Measurements from ENCODE around the gene PRDX2.
"Not testable (repeated sequence)": the region's sequence is repeated elsewhere in the genome, so short reads cannot be mapped to it uniquely, and the experiment has no call there.

PRDX2 gene

GRCh38 chr19:12825254-12826131, 23.9 kb upstream of the PRDX2 start:
- DNase-seq = no peak

GRCh38 chr19:12821761-12822160, 20.2 kb upstream of the PRDX2 start:
- DNase-seq = no peak

DNA sequence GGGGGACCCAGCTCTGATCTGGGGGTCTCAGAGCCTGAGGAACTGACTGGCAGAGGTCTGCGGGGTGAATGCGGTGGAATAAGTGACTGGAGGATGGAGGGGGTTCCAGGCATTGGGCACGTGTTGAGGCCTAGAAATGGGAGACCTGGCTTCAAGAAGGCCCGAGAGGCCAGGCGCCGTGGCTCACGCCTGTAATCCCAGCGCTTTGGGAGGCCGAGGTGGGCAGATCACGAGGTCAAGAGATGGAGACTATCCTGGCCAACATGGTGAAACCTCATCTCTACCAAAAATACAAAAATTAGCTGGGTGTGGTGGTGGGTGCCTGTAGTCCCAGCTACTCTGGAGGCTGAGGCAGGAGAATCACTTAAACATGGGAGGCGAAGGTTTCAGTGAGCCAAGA, 16.2 kb upstream of the PRDX2 start:
- not testable (repeated sequence) for DNase-seq

- not testable (repeated sequence) for DNase-seq
Measured at GRCh38 chr19:12817188-12817587, 15.6 kb upstream of the PRDX2 start.

DNA sequence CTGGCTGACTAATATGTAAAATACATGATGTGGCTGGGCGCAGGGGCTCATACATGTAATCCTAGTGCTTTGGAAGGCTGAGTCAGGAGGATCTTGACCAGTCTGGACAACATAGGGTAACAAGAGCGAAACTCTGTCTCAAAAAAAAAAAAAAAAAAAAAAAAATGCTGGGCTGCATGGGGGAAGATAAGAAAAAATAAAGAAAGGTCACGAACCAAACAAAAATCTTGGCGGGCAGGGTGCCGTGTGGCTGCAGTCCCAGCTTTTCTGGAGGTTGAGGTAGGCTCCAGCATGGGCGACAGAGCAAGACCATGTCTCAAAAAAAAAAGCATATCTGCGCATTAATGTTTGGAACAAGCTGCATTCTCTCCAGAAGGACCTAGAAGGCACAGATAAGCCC, 13.5 kb upstream of the PRDX2 start:
- DNase-seq = no peak

DNA sequence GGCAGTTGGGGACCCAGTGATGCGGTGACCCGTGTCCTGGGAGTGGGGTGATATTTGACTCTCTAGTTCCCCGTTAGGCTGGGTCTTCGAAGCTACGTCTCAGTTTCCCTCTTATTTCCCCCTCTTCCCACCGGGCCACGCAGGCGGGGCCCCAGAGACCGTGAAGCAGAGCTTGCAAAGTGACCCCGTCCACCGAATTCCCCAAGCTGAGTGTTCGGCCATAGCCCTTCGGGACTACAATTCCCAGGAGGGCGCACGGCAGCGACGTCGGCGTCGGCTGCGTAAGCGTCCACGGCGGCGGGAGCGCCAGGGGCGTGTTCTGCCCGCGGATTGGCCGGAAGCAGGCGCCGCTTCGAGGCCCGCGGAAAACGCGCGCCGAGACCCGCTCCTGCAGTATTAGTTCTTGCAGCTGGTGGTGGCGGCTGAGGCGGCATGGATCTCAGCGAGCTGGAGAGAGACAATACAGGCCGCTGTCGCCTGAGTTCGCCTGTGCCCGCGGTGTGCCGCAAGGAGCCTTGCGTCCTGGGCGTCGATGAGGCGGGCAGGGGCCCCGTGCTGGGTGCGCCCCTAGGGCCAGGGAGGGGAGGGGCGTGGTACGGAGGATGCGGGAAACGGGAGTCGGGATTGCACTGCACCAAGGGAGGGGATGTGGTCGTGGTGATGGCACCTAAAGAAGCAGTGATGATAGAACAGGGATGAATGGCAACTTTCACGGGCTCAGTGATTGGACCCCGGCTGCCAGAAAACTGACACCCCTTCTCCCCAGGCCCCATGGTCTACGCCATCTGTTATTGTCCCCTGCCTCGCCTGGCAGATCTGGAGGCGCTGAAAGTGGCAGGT, 4.9 kb upstream of the PRDX2 start, which contains the start of gene RNASEH2A:
Gene RNASEH2A, plus strand, starts transcription at position 343 of the 840 bp plus-strand sequence. Its CDS starts 90 bp downstream, at position 433.
- peak; percentile 98 for DNase-seq

DNA sequence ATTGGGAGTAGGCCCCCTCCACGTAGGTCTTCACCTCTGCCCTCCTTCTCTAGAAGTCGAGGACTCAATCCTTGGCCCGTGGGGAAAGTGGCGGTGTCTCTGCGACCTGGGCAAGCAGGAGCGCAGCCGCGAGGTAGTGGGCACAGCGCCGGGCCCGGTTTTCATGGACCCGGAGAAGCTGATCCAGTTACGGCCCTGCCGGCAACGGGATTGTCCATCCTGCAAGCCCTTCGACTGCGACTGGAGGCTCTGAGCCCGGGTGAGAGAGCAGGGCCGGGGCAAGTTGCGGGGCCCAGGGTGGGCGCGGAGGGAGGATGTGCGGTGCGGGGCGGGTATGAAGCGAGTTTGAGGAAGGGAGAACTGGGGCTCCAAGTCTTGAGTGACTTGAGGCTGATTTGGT, 2.5 kb upstream of the PRDX2 start:
- DNase-seq = no peak

DNA sequence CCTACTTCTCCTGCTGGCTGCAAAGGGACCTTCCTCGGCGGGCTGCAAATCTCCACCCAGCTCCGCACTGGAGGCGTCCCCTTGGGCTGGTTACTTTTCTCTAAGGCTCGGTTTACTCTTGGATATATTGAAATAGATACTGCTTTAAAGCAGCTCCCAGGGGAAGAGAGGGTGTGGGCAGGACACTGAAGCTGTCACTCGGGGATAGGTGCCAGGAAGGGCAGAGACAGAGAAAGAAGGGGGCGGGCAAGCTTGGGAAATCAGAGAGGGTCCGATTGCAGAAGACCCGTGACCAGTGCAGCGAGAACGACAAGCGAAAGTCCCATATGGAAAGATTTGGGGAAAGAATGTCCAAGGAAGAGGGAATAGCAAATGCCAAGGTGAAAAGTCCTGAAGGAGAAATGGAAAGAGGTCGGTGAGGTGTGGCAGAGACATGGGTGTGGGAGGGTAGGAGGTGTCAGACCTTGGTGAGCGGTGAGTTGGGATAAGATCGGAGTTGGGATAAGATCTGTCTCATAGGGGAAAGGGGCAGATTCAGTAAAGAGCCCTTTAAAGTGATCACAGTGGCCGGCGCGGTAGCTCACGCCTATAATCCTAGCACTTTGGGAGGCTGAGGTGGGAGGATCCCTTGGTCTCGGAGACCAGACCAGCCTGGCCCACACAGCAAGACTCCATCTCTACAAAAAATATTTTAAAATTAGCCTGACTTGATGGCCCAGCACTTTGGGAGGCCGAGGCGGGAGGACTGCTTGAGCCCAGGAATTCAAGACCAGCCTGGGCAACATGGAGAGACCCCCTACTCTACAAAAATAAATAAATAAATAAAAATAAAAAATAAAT, 887 bp upstream of the PRDX2 start:
- DNase-seq = no peak

- no peak for DNase-seq
Measured at GRCh38 chr19:12800923-12801465, 606 bp downstream of the PRDX2 start.

GRCh38 chr19:12800466-12800770, 1.2 kb downstream of the PRDX2 start:
- DNase-seq = no peak

GRCh38 chr19:12799742-12800465, 1.7 kb downstream of the PRDX2 start:
- no peak for DNase-seq

- DNase-seq = not testable (repeated sequence)
Measured at GRCh38 chr19:12797607-12798006, 4.0 kb downstream of the PRDX2 start.

DNA sequence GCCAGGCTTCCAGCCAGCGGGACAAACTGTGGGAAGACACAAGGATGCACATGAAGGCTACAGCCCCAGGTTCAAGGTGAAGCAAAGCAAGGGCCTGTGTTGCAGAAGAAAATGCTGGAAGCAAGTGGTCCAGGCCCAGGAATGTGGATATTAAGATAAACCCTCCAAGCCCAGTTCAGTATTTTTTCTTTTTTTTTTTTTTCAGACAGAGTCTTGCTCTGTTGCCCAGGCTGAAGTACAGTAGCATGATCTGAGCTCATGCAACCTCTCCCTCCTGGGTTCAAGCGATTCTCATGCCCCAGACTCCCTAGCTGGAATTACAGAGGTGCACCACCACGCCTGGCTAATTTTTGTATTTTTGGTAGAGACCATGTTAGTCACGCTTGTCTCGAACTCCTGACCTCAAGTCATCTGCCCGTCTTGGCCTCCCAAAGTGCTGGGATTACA, 4.4 kb downstream of the PRDX2 start:
- DNase-seq = no peak

- DNase-seq = peak; percentile 85
Measured at GRCh38 chr19:12796146-12797071, 5.2 kb downstream of the PRDX2 start.

- DNase-seq = no peak
Measured at GRCh38 chr19:12794971-12795381, 6.6 kb downstream of the PRDX2 start.

DNA sequence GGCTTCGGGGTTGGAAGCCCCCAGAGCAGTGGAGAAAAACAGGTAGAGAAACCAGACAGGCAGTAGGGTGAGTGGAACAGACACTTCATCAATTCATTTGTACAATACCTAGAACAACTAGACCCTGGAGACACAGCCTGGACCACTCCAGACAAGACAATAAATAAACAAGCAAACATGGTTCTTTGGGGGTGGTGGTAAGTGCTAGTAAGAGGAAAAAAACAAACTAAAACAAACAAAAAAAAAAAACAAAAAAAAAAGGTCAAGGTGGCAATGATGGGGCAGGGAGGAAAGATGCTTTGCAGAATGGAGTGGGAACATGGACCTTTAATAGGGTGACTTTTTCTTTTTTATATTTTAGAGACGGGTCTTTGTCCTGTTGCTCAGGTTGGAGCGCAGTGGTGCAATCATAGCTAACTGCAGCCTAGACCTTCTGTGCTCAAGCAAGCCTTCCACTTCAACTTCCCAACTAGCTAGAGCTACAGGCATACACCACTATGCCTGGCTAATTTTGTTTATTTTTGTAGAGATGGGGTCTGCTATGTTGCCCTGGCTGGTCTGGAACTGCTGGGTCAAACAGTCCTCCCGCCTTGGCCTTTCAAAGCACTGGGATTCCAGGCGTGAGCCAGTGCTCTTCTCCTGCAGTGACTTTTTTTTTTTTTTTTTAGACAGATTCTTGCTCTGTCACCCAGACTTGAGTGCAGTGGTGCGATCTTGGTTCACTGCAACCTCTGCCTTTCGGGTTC, 7.2 kb downstream of the PRDX2 start:
- DNase-seq = peak; percentile 35

- peak; percentile 89 for DNase-seq
Measured at GRCh38 chr19:12793290-12794195, 8.1 kb downstream of the PRDX2 start.

DNA sequence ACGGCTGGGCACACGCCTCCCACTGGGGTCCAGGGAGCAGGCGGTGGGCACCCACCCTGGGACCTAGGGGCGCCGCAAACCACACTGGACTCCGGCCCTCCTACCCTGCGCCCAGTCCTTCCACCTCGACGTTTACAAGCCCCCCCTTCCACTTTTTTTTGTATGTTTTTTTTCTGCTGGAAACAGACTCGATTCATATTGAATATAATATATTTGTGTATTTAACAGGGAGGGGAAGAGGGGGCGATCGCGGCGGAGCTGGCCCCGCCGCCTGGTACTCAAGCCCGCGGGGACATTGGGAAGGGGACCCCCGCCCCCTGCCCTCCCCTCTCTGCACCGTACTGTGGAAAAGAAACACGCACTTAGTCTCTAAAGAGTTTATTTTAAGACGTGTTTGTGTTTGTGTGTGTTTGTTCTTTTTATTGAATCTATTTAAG, 8.7 kb downstream of the PRDX2 start:
- DNase-seq = peak; percentile 56

Measured in NCI-H2171 treated with DMSO at 0.1 percent for 48 hours (cell line).